ENCODE results near the gene CLSTN2.

Gene CLSTN2

DNA sequence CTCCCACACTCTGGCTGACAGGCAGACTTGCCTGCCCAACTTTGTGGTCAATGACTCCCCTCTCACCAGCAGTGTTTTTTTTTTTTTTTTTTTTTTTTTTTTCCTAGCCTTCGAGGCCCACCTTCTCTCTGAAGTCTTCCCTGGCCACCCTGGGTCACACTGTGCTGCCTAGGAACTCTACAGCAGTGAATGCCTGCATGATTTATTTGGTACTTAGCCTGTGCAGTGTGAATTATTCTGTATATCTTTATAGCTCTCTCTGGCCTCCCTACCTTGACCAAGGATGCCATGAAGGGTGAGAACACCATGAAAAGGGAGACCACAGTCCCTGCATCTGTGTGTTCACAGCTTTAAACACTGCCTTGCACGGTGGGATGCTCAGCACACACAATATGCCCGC lies 141.6 kb downstream of the CLSTN2 start:
- TF ChIP-seq POLR2AphosphoS5 (IDR thresholded peaks at IDR 0.05; ENCODE audit: low read depth, low read length) (no peak), FOXP2 (optimal IDR thresholded peaks at IDR 0.05; ENCODE audit: borderline replicate concordance, extremely low read depth, extremely low read length, insufficient read depth) (no peak), TAF1 (IDR thresholded peaks at IDR 0.05; ENCODE audit: borderline replicate concordance, insufficient read depth, low read length) (no peak), SIN3A (IDR thresholded peaks at IDR 0.05; ENCODE audit: borderline replicate concordance, insufficient read depth, low read length) (no peak)
- TF ChIP-seq, protein P1, sequence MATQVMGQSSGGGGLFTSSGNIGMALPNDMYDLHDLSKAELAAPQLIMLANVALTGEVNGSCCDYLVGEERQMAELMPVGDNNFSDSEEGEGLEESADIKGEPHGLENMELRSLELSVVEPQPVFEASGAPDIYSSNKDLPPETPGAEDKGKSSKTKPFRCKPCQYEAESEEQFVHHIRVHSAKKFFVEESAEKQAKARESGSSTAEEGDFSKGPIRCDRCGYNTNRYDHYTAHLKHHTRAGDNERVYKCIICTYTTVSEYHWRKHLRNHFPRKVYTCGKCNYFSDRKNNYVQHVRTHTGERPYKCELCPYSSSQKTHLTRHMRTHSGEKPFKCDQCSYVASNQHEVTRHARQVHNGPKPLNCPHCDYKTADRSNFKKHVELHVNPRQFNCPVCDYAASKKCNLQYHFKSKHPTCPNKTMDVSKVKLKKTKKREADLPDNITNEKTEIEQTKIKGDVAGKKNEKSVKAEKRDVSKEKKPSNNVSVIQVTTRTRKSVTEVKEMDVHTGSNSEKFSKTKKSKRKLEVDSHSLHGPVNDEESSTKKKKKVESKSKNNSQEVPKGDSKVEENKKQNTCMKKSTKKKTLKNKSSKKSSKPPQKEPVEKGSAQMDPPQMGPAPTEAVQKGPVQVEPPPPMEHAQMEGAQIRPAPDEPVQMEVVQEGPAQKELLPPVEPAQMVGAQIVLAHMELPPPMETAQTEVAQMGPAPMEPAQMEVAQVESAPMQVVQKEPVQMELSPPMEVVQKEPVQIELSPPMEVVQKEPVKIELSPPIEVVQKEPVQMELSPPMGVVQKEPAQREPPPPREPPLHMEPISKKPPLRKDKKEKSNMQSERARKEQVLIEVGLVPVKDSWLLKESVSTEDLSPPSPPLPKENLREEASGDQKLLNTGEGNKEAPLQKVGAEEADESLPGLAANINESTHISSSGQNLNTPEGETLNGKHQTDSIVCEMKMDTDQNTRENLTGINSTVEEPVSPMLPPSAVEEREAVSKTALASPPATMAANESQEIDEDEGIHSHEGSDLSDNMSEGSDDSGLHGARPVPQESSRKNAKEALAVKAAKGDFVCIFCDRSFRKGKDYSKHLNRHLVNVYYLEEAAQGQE (IDR thresholded peaks at IDR 0.05; ENCODE audit: insufficient read depth in 1 of 2, low read depth in 2 of 2, low read length in 2 of 2), result no peak

DNA sequence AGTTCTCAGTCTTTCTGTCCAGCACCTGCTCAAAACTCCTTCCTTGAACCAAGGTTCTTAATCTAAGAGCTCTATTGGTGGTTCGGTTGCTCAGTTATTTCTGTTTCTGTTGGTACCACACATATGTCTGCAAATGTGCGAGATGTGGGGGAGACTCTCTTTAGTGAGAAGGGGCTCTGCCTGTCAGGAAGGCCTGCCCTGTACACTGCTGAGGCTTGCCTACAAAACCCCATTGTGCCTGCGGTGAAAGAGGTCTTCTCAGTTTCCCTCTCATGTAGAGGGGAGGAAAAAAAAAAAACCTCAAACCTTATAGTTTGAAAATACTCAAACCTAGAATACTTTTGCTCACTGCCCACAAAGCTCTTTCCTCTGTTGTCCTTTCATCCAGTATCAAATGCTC lies 142.4 kb downstream of the CLSTN2 start:
- TF ChIP-seq FOXP2 (optimal IDR thresholded peaks at IDR 0.05; ENCODE audit: borderline replicate concordance, extremely low read depth, extremely low read length, insufficient read depth) (no peak), POLR2AphosphoS5 (IDR thresholded peaks at IDR 0.05; ENCODE audit: low read depth, low read length) (no peak), TAF1 (IDR thresholded peaks at IDR 0.05; ENCODE audit: borderline replicate concordance, insufficient read depth, low read length) (no peak), SIN3A (IDR thresholded peaks at IDR 0.05; ENCODE audit: borderline replicate concordance, insufficient read depth, low read length) (no peak)
- TF ChIP-seq, protein P1 (IDR thresholded peaks at IDR 0.05; ENCODE audit: insufficient read depth in 1 of 2, low read depth in 2 of 2, low read length in 2 of 2), result no peak

DNA sequence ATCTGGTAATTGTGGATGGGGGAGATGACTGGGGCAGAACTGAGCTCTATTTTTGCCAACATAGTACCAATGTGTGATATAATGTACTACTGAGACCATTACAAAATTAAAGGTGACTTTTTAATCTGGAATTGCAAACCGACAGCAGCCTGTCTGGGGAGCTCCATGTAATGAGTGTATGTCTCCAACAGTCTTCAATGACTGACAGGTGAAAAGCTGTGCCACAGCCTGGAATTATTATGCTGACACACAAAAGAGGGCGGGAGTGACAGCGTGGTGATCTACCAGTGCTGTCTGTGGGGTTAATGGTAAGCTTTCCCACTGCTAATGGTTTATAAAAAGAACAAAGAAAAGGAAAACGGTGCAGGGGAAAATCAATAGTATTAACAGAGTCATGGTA lies 143.4 kb downstream of the CLSTN2 start:
- no peak for TF ChIP-seq SIN3A (IDR thresholded peaks at IDR 0.05; ENCODE audit: borderline replicate concordance, insufficient read depth, low read length)
- TF ChIP-seq TAF1 (IDR thresholded peaks at IDR 0.05; ENCODE audit: borderline replicate concordance, insufficient read depth, low read length), result no peak
- TF ChIP-seq POLR2AphosphoS5 (IDR thresholded peaks at IDR 0.05; ENCODE audit: low read depth, low read length), result no peak
- TF ChIP-seq, protein P1 (IDR thresholded peaks at IDR 0.05; ENCODE audit: insufficient read depth in 1 of 2, low read depth in 2 of 2, low read length in 2 of 2), result no peak
- no peak for TF ChIP-seq FOXP2 (optimal IDR thresholded peaks at IDR 0.05; ENCODE audit: borderline replicate concordance, extremely low read depth, extremely low read length, insufficient read depth)

DNA sequence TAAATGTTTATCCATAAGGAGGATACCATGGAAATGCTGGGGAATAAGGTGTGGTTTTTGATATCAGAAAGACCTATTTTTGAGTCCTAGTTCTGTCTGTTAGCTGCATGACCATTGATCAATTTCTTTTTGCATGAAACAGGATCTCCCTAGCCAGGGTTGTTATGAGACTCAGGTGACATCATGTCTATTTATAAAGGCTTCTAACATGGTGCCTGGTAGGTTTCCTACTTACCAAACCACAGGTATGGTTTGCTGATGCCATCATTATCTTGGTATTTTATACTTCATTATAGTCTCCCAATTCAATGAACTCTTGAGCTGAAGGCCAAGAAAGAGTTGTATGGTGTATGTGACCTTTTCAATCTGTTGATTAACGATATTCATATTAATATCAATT lies 144.0 kb downstream of the CLSTN2 start:
- TF ChIP-seq, protein P1 (IDR thresholded peaks at IDR 0.05; ENCODE audit: insufficient read depth in 1 of 2, low read depth in 2 of 2, low read length in 2 of 2), result no peak
- TF ChIP-seq POLR2AphosphoS5 (IDR thresholded peaks at IDR 0.05; ENCODE audit: low read depth, low read length) (no peak), FOXP2 (optimal IDR thresholded peaks at IDR 0.05; ENCODE audit: borderline replicate concordance, extremely low read depth, extremely low read length, insufficient read depth) (no peak), SIN3A (IDR thresholded peaks at IDR 0.05; ENCODE audit: borderline replicate concordance, insufficient read depth, low read length) (no peak), TAF1 (IDR thresholded peaks at IDR 0.05; ENCODE audit: borderline replicate concordance, insufficient read depth, low read length) (no peak)

DNA sequence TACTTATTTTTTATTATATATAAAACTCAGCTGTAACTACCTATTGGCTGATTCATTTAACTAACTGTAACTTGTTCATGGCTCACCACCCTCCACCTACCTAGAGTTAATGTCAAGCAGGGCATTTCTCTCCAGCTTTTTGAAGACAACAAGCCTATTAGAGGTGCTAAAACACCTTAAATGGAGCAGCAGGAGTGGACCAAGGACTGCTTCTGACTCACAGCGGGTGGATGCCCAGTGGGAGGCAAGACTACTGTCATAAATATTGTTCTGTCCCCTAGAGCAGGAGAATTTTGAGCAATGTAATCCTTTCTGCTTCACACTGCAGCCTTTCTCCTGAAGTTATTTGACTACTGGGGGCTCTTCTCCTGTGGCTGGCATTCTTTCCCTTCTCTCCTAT lies 146.9 kb downstream of the CLSTN2 start:
- no peak for TF ChIP-seq FOXP2 (optimal IDR thresholded peaks at IDR 0.05; ENCODE audit: borderline replicate concordance, extremely low read depth, extremely low read length, insufficient read depth)
- TF ChIP-seq TAF1 (IDR thresholded peaks at IDR 0.05; ENCODE audit: borderline replicate concordance, insufficient read depth, low read length), result no peak
- TF ChIP-seq, protein P1 (IDR thresholded peaks at IDR 0.05; ENCODE audit: insufficient read depth in 1 of 2, low read depth in 2 of 2, low read length in 2 of 2), result no peak
- no peak for TF ChIP-seq POLR2AphosphoS5 (IDR thresholded peaks at IDR 0.05; ENCODE audit: low read depth, low read length)
- TF ChIP-seq SIN3A (IDR thresholded peaks at IDR 0.05; ENCODE audit: borderline replicate concordance, insufficient read depth, low read length), result no peak
